Colonic mucosa (tissue), 4 donors: ENCODE measurements around the gene DUOX2. TPM values are rescaled to one million over a fixed set of nuclear protein-coding genes. Genes with fewer than 3 reads are reported as not detected.
A peak's percentile ranks its signal among the peaks of the same experiment; 100 is the strongest.
"Not testable (repeated sequence)": the region's sequence is repeated elsewhere in the genome, so short reads cannot be mapped to it uniquely, and the experiment has no call there.

Source experiments
- DNase-seq: peaks from one replicate; pipeline ENCODE4 v3.0.0-alpha.2; 2020
- H3K27ac ChIP-seq: fragments of 200-600 bp; one replicate; pipeline ENCODE4 v1.8.0; 2021
- H3K27me3 ChIP-seq: fragments of 200-600 bp; one replicate; pipeline ENCODE4 v1.8.0; 2021
- H3K36me3 ChIP-seq: fragments of 200-600 bp; one replicate; pipeline ENCODE4 v1.8.0; 2021
- H3K4me1 ChIP-seq: fragments of 200-600 bp; one replicate; pipeline ENCODE4 v1.8.0; 2021; ENCODE audit warnings: mild to moderate bottlenecking
- H3K4me3 ChIP-seq: fragments of 200-600 bp; one replicate; pipeline ENCODE4 v1.8.0; 2021
- H3K9ac ChIP-seq, 2 donors: one replicate each; pipeline ENCODE4 v1.7.0; 2013; ENCODE audit warnings: control low read depth in 2 of 2, low read depth in 2 of 2, low read length in 2 of 2
- H3K9me3 ChIP-seq: fragments of 200-600 bp; one replicate; pipeline ENCODE4 v1.8.0; 2021
- intact Hi-C: fragments of 100-400 bp; cut with DNase I; formaldehyde crosslinking; loops from one replicate; pipeline ENCODE4 v1.14.1; 2022
- total RNA-seq, 2 donors: library from RNA; stranded (reverse); fragmentation: NEBNext Ultra II Directional in 1 of 2; extraction: Animal tissue kit (Norgen Biotek cat#: 25700) in 1 of 2; gene quantifications; one replicate each; pipeline ENCODE4 v1.2.1, GENCODE V29; 2021
- TF ChIP-seq, protein P1 (sequence below): fragments of 200-600 bp; IDR thresholded peaks from one replicate; pipeline ENCODE4 v1.8.0; 2022; ENCODE audit warnings: antibody characterized with exemption, mild to moderate bottlenecking
- donor health status: healthy.
- donor health status: DM: no; HTN: no; CAD: no.
- donor health status: DM: no; HTN: no; CAD: no.

The DUOX2 gene
- total RNA-seq, 2 donors from 2014 or later = 40.0 to 111 TPM

- H3K36me3 ChIP-seq = no peaks in the 10 kb centered on the region
- intact Hi-C loops = no loop called here
Observed at GRCh38 chr15:45088801-45089711, 24.9 kb downstream of the DUOX2 start.

GRCh38 chr15:45087513-45087912, 26.5 kb downstream of the DUOX2 start:
- Histone ChIP-seq H3K9ac (no peak overlapping the region), H3K36me3 (no peaks in the 10 kb centered on the region), H3K27me3 (no peaks in the 10 kb centered on the region), H3K4me3 (no peak overlapping the region), H3K9me3 (no peaks in the 10 kb centered on the region), H3K27ac (no peak overlapping the region), H3K4me1 (no peaks in the 10 kb centered on the region)
- TF ChIP-seq, protein P1, sequence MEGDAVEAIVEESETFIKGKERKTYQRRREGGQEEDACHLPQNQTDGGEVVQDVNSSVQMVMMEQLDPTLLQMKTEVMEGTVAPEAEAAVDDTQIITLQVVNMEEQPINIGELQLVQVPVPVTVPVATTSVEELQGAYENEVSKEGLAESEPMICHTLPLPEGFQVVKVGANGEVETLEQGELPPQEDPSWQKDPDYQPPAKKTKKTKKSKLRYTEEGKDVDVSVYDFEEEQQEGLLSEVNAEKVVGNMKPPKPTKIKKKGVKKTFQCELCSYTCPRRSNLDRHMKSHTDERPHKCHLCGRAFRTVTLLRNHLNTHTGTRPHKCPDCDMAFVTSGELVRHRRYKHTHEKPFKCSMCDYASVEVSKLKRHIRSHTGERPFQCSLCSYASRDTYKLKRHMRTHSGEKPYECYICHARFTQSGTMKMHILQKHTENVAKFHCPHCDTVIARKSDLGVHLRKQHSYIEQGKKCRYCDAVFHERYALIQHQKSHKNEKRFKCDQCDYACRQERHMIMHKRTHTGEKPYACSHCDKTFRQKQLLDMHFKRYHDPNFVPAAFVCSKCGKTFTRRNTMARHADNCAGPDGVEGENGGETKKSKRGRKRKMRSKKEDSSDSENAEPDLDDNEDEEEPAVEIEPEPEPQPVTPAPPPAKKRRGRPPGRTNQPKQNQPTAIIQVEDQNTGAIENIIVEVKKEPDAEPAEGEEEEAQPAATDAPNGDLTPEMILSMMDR = no peak
- no peak for DNase-seq
- intact Hi-C loops = no loop called here

More at GRCh38 chr15:45088801-45089711, 24.9 kb downstream of the DUOX2 start:
- TF ChIP-seq, protein P1 = no peak
- Histone ChIP-seq H3K27me3 (no peaks in the 10 kb centered on the region), H3K27ac (no peak overlapping the region), H3K9ac (peak overlapping the region in 1 of 2 donors; percentile 14), H3K4me3 (no peak overlapping the region), H3K4me1 (no peaks in the 10 kb centered on the region), H3K9me3 (no peaks in the 10 kb centered on the region)
- no peak for DNase-seq

DNA sequence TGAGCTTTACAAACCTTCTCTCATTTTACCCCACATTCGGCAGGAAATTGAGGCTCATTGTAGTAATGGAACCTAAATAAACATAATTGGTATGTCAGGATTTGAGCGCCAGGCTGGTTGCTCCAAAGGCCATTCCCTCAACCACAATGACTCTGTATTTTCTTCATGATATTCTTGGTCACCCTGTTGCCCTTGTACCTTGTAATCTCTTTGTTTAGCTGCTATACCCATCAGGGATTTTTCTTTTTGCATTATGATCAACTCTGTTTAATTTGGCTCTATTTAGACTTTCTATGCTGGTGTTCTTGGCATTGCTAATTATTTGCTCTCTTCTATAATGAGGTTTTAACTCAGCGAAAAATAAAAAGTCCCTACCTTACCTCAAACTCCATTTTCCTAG, 29.8 kb downstream of the DUOX2 start:
- no peaks in the 10 kb centered on the region for H3K36me3 ChIP-seq
- no peaks in the 10 kb centered on the region for H3K9me3 ChIP-seq
- H3K4me3 ChIP-seq = no peak overlapping the region
- no peaks in the 10 kb centered on the region for H3K4me1 ChIP-seq
- TF ChIP-seq, protein P1 = no peak
- intact Hi-C loops = no loop called here
- no peak for DNase-seq
- no peaks in the 10 kb centered on the region for H3K27me3 ChIP-seq
- no peak overlapping the region for H3K27ac ChIP-seq
- H3K9ac ChIP-seq = no peak overlapping the region

GRCh38 chr15:45083223-45083622, 30.7 kb downstream of the DUOX2 start:
- Histone ChIP-seq H3K4me3 (no peak overlapping the region), H3K27me3 (no peaks in the 10 kb centered on the region), H3K36me3 (no peaks in the 10 kb centered on the region), H3K9me3 (no peaks in the 10 kb centered on the region), H3K4me1 (no peaks in the 10 kb centered on the region), H3K27ac (no peak overlapping the region), H3K9ac (no peak overlapping the region)
- intact Hi-C loops = no loop called here
- no peak for DNase-seq
- TF ChIP-seq, protein P1 = no peak

DNA sequence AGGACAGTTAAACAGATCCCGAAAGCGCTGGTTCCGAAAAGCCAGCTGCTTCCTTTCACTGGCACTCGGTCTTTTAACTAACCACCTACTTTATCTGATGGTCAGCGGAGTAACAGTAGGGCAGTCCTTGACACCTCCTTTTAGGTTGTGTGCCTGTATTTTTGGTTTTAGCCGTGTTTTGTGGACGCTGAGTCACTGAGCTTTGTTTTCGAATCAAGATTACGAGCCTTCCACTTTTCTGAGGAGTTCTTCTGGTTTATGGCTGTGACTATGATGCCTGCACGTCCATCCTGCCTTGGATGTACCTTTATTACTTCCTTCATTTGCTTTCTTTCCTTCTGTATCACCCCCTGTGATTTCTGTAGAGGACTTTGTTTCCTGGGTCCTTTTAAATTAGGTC, 31.6 kb downstream of the DUOX2 start:
- DNase-seq, H3K9me3 ChIP-seq, H3K36me3 ChIP-seq, H3K9ac ChIP-seq, H3K27me3 ChIP-seq, H3K27ac ChIP-seq, H3K4me1 ChIP-seq, H3K4me3 ChIP-seq, intact Hi-C loops: not testable (repeated sequence)

DNA sequence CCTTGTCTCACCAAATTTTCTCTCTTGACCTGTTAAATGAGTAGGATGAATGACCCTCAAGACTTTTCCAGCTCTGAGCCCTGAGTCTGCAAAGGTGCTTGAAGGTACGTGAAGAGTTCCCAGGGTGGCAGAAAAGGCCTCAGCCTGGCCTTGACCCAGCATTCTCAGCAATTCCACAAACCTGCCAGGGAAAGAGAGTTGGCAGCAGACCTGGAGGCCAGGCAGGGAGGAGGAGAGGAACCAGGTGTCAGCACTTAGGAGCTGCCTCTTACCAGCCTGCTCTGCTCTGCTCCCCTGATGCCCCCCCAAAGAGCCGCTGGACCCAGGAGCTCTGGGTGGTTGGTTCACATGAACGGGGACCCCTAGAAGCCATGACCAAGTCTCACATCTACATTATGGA, 33.4 kb downstream of the DUOX2 start:
- H3K4me3 ChIP-seq, H3K27ac ChIP-seq, H3K36me3 ChIP-seq, H3K27me3 ChIP-seq, H3K9me3 ChIP-seq, DNase-seq, H3K9ac ChIP-seq, H3K4me1 ChIP-seq, intact Hi-C loops: not testable (repeated sequence)

DNA sequence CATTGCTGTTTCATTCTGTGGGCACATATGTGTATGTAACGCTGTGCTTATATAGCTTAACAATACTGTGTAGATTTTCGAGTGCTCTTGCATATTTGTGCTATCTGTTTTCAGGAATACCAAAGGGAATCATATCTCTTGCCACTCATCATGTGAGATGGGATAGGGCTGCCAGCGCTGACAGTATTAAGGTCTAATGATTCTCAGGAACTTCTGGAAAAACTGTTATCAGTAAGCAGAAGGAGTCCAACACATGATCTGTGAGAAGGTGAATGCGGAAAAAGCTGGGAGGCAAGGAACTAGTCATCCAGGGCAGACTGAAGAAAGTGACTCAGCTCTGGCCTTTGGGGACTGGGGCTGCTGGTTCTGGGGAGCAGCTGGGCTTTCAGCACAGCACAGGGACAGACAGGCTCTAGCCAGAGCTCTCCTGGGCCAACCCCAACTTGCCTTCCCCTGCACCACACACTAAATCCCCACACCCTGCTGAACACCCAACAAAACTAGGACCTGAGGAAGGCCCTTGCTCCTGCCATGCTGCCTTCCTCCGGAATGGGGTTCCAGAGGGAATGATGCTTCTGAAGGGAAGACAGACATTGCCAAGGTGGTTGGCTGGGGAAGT, 34.2 kb downstream of the DUOX2 start:
- H3K4me1 ChIP-seq, H3K27me3 ChIP-seq, H3K9ac ChIP-seq, DNase-seq, intact Hi-C loops, H3K4me3 ChIP-seq, H3K9me3 ChIP-seq, H3K36me3 ChIP-seq, H3K27ac ChIP-seq: not testable (repeated sequence)

- DNase-seq, H3K36me3 ChIP-seq, H3K27ac ChIP-seq, H3K4me3 ChIP-seq, H3K4me1 ChIP-seq, H3K9me3 ChIP-seq, H3K9ac ChIP-seq, H3K27me3 ChIP-seq, intact Hi-C loops: not testable (repeated sequence)
Observed at GRCh38 chr15:45079201-45079600, 34.8 kb downstream of the DUOX2 start.

DNA sequence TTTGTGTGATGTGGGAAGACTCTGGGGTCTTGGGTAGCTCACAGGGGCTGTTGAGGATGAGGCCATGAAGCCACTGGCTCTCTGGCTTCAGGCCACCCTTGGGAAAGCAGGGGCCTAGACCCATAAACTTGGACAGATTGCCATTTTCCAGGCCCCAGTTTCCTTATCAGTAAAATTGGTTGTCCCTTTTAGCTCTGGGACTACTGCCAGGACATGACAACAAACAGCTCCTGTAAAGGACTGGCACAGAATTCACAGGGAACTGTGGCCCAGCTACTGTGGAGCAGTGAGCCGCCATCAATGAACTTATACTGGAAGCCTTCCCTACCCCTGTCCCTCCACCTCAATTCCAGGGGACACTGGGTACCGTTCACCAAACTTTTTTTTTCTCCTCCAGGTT, 36.6 kb downstream of the DUOX2 start:
- H3K4me1 ChIP-seq, intact Hi-C loops, H3K36me3 ChIP-seq, H3K4me3 ChIP-seq, H3K9me3 ChIP-seq, H3K9ac ChIP-seq, H3K27me3 ChIP-seq: not testable (repeated sequence)
- DNase-seq = peak; percentile 59
- peak overlapping the region; percentile 40 for H3K27ac ChIP-seq
